RPMI8226 (cell line): ENCODE data around the gene MRC1.
A peak's percentile ranks its signal among the peaks of the same experiment; 100 is the strongest.
"Not testable (repeated sequence)": the region's sequence is repeated elsewhere in the genome, so short reads cannot be mapped to it uniquely, and the experiment has no call there.

Source experiments
- DNase-seq: peaks from one replicate; pipeline ENCODE4 v3.0.0-alpha.2; 2015

Gene MRC1

GRCh38 chr10:17910125-17910789, 101.1 kb downstream of the MRC1 start:
- DNase-seq: peak; percentile 46

- no peak for DNase-seq
Observed at GRCh38 chr10:17912754-17913153, 103.6 kb downstream of the MRC1 start.

- no peak for DNase-seq
Observed at GRCh38 chr10:17913604-17914003, 104.5 kb downstream of the MRC1 start.

- no peak for DNase-seq
Observed at GRCh38 chr10:17914169-17915045, 105.3 kb downstream of the MRC1 start.

- no peak for DNase-seq
Observed at GRCh38 chr10:17915181-17915580, 106.0 kb downstream of the MRC1 start.

GRCh38 chr10:17918187-17918903, 109.2 kb downstream of the MRC1 start:
- no peak for DNase-seq

GRCh38 chr10:17921378-17921777, 112.2 kb downstream of the MRC1 start:
- DNase-seq: no peak

- DNase-seq: no peak
Observed at GRCh38 chr10:17923728-17924127, 114.6 kb downstream of the MRC1 start.

GRCh38 chr10:17943033-17943745, 134.0 kb downstream of the MRC1 start:
- no peak for DNase-seq

GRCh38 chr10:17950269-17950668, 141.1 kb downstream of the MRC1 start:
- DNase-seq: not testable (repeated sequence)

- no peak for DNase-seq
Observed at GRCh38 chr10:17950726-17951125, 141.6 kb downstream of the MRC1 start.

- no peak for DNase-seq
Observed at GRCh38 chr10:17951868-17952371, 142.8 kb downstream of the MRC1 start, which contains the start of gene SLC39A12. TSS of gene SLC39A12 (plus strand) at chr10:17951918. CDS start at chr10:17953277, 1,359 bp downstream.

GRCh38 chr10:17954372-17954771, 145.2 kb downstream of the MRC1 start:
- DNase-seq: not testable (repeated sequence)

GRCh38 chr10:17954861-17955260, 145.7 kb downstream of the MRC1 start:
- no peak for DNase-seq

- no peak for DNase-seq
Observed at GRCh38 chr10:17958049-17958448, 148.9 kb downstream of the MRC1 start.

GRCh38 chr10:17959870-17960269, 150.7 kb downstream of the MRC1 start:
- DNase-seq: no peak
